H9 (cell line): ENCODE measurements around the gene DOHH. TPM values are rescaled to one million over a fixed set of nuclear protein-coding genes. Genes with fewer than 3 reads are reported as not detected.
A peak's percentile ranks its signal among the peaks of the same experiment; 100 is the strongest.

Source experiments
- DNase-seq: peaks from one replicate; pipeline ENCODE4 v3.0.0-alpha.2; 2017
- H2AFZ ChIP-seq: one replicate; pipeline ENCODE4 v1.6.1; 2013; ENCODE audit warnings: mild to moderate bottlenecking, low read length, control low read depth, moderate library complexity
- H2AK5ac ChIP-seq: 2 replicates; pipeline ENCODE4 v1.6.1; 2013; ENCODE audit warnings: low read length, control low read depth, mixed read lengths; ENCODE audit not compliant: insufficient read length
- H2BK120ac ChIP-seq: one replicate; pipeline ENCODE4 v1.6.1; 2013; ENCODE audit warnings: low read depth, mild to moderate bottlenecking, low read length, control low read depth, inconsistent platforms; ENCODE audit not compliant: poor library complexity, severe bottlenecking
- H2BK12ac ChIP-seq: 2 replicates; pipeline ENCODE4 v1.6.1; 2013; ENCODE audit warnings: low read length, control low read depth, mixed read lengths, low read depth; ENCODE audit not compliant: insufficient read length
- H2BK15ac ChIP-seq: 2 replicates; pipeline ENCODE4 v1.6.1; 2013; ENCODE audit warnings: low read depth, low read length, control low read depth
- H2BK20ac ChIP-seq: one replicate; pipeline ENCODE4 v1.6.1; 2013; ENCODE audit warnings: low read depth, mild to moderate bottlenecking, low read length, control low read depth, inconsistent platforms; ENCODE audit not compliant: poor library complexity, severe bottlenecking
- H2BK5ac ChIP-seq: 2 replicates; pipeline ENCODE4 v1.6.1; 2013; ENCODE audit warnings: low read length, control low read depth, mixed read lengths; ENCODE audit not compliant: insufficient read length
- H3K14ac ChIP-seq: 2 replicates; pipeline ENCODE4 v1.6.1; 2013; ENCODE audit warnings: low read length, control low read depth; ENCODE audit not compliant: insufficient read depth
- H3K18ac ChIP-seq: 2 replicates; pipeline ENCODE4 v1.6.1; 2013; ENCODE audit warnings: low read depth, mild to moderate bottlenecking, mixed read lengths, low read length, control low read depth; ENCODE audit not compliant: insufficient read length
- H3K23ac ChIP-seq: 2 replicates; pipeline ENCODE4 v1.6.1; 2013; ENCODE audit warnings: low read length, control low read depth, mixed read lengths, low read depth; ENCODE audit not compliant: insufficient read length
- H3K23me2 ChIP-seq: 2 replicates; pipeline ENCODE4 v1.6.1; 2013; ENCODE audit warnings: low read depth, mild to moderate bottlenecking, mixed read lengths, low read length, control low read depth; ENCODE audit not compliant: insufficient read length, poor library complexity, severe bottlenecking
- H3K27ac ChIP-seq: 2 replicates; pipeline ENCODE4 v1.5.1; 2013; ENCODE audit warnings: low read length, control low read depth, mixed read lengths, low read depth; ENCODE audit not compliant: insufficient read length
- H3K27me3 ChIP-seq: 2 replicates; pipeline ENCODE4 v1.6.1; 2013; ENCODE audit warnings: low read length, control low read depth, inconsistent platforms; ENCODE audit not compliant: insufficient read depth
- H3K4ac ChIP-seq: 2 replicates; pipeline ENCODE4 v1.6.1; 2013; ENCODE audit warnings: low read depth, mild to moderate bottlenecking, control low read depth, inconsistent platforms, low read length, moderate library complexity
- H3K4me1 ChIP-seq: 2 replicates; pipeline ENCODE4 v1.6.1; 2013; ENCODE audit warnings: low read length, control low read depth, inconsistent platforms; ENCODE audit not compliant: insufficient read depth
- H3K4me2 ChIP-seq: 2 replicates; pipeline ENCODE4 v1.6.1; 2013; ENCODE audit warnings: low read length, control low read depth, mixed read lengths; ENCODE audit not compliant: insufficient read length, insufficient read depth
- H3K56ac ChIP-seq: 2 replicates; pipeline ENCODE4 v1.6.1; 2013; ENCODE audit warnings: low read depth, mild to moderate bottlenecking, mixed read lengths, low read length, control low read depth; ENCODE audit not compliant: insufficient read length
- H3K79me1 ChIP-seq: 2 replicates; pipeline ENCODE4 v1.6.1; 2013; ENCODE audit warnings: low read depth, mild to moderate bottlenecking, moderate library complexity, low read length, control low read depth, inconsistent platforms; ENCODE audit not compliant: insufficient read depth, poor library complexity, severe bottlenecking
- H3K79me2 ChIP-seq: 2 replicates; pipeline ENCODE4 v1.6.1; 2013; ENCODE audit warnings: low read length, control low read depth, inconsistent platforms; ENCODE audit not compliant: insufficient read depth
- H3K9ac ChIP-seq: 2 replicates; pipeline ENCODE4 v1.6.1; 2013; ENCODE audit warnings: low read length, control low read depth, mixed read lengths; ENCODE audit not compliant: insufficient read length; ENCODE audit errors: extremely low read depth
- H3K9me3 ChIP-seq: one replicate; pipeline ENCODE4 v1.6.1; 2013; ENCODE audit warnings: low read depth, low read length, inconsistent platforms; ENCODE audit not compliant: control insufficient read depth
- H3T11ph ChIP-seq: one replicate; pipeline ENCODE4 v1.6.1; 2013; ENCODE audit warnings: mild to moderate bottlenecking, low read length, control low read depth, inconsistent platforms
- H4K20me1 ChIP-seq: one replicate; pipeline ENCODE4 v1.6.1; 2013; ENCODE audit not compliant: control insufficient read depth, insufficient read length, insufficient read depth
- H4K5ac ChIP-seq: 2 replicates; pipeline ENCODE4 v1.6.1; 2013; ENCODE audit warnings: low read depth, mild to moderate bottlenecking, mixed read lengths, low read length, control low read depth; ENCODE audit not compliant: insufficient read length
- H4K8ac ChIP-seq: replicated peaks from 2 replicates; pipeline ENCODE4 v1.6.1; 2013; ENCODE audit warnings: low read length, control low read depth, mixed read lengths, low read depth; ENCODE audit not compliant: insufficient read length
- H4K91ac ChIP-seq: 2 replicates; pipeline ENCODE4 v1.6.1; 2013; ENCODE audit warnings: low read depth, mild to moderate bottlenecking, moderate library complexity, mixed read lengths, low read length, control low read depth; ENCODE audit not compliant: insufficient read length
- H3K27ac Mint-ChIP-seq, 3 experiments: 2 replicates in 2 of 3; 3 replicates in 1 of 3; pipeline ENCODE4 v1.8.0; 2020 to 2021; ENCODE audit warnings: mixed read lengths in 3 of 3, mild to moderate bottlenecking in 1 of 3, moderate library complexity in 1 of 3
- H3K27me3 Mint-ChIP-seq: 2 replicates; pipeline ENCODE4 v1.8.0; 2021; ENCODE audit warnings: low read depth, mild to moderate bottlenecking, moderate library complexity, mixed read lengths
- H3K36me3 Mint-ChIP-seq, 3 experiments: 2 replicates in 2 of 3; 3 replicates in 1 of 3; pipeline ENCODE4 v1.8.0; 2020 to 2021; ENCODE audit warnings: low read depth in 3 of 3, mixed read lengths in 3 of 3; ENCODE audit not compliant: insufficient read depth in 1 of 3
- H3K4me1 Mint-ChIP-seq, 2 experiments: 2 replicates each; pipeline ENCODE4 v1.8.0; 2020; ENCODE audit warnings: mixed read lengths in 2 of 2
- H3K4me3 Mint-ChIP-seq, 2 experiments: 2 replicates in 1 of 2; 3 replicates in 1 of 2; pipeline ENCODE4 v1.8.0; 2020 to 2021; ENCODE audit warnings: mild to moderate bottlenecking in 2 of 2, mixed read lengths in 2 of 2, moderate library complexity in 1 of 2
- H3K9me3 Mint-ChIP-seq, 2 experiments: 2 replicates in 1 of 2; 3 replicates in 1 of 2; pipeline ENCODE4 v1.8.0; 2020; ENCODE audit warnings: mild to moderate bottlenecking in 2 of 2, mixed read lengths in 2 of 2, moderate library complexity in 1 of 2
- WGBS: extraction: QIAGEN DNeasy Blood & Tissue Kit; methylation state at CpG from one replicate; pipeline ENCODE4 v1.1.7; 2013; ENCODE audit warnings: missing lambda C conversion rate, low lambda C conversion rate, mixed read lengths; ENCODE audit not compliant: insufficient read length; ENCODE audit errors: extremely low coverage; 5-methylcytosine and 5-hydroxymethylcytosine counted together
- total RNA-seq: library from RNA; stranded (reverse); gene quantifications from 2 replicates; pipeline ENCODE4 v1.2.1, GENCODE V29; 2021
- TF ChIP-seq, protein P1 (sequence below): fragments of 200-600 bp; sonication (generic); conservative IDR thresholded peaks from 3 replicates; pipeline ENCODE4 v1.8.0; 2021; ENCODE audit warnings: antibody characterized with exemption, mild to moderate bottlenecking

Gene DOHH
- total RNA-seq, 1 experiment from 2014 or later, result 16.5 TPM

GRCh38 chr19:3477951-3478350 lies 22.5 kb downstream of the DOHH start:
- Mint-ChIP-seq H3K27ac (no peak overlapping the region), H3K36me3 (no peaks in the 10 kb centered on the region; a peak in 1 of 7 replicates), H3K27me3 (peaks cover 7% of the 10 kb centered on the region), H3K9me3 (0 out of 5 replicates have a peak, but pooled peaks cover 0 to 8% of the 10 kb centered on the region in 2 experiments), H3K4me3 (peak overlapping the region in 1 of 2 experiments; percentile 69; a peak in 2 of 5 replicates), H3K4me1 (peaks cover 8 to 23% of the 10 kb centered on the region in 2 experiments)
- WGBS, result no CpG with 5 or more reads among the region's 2 CpGs
- H4K91ac ChIP-seq, result no peak overlapping the region
- no peak overlapping the region for H2BK12ac ChIP-seq
- no peak overlapping the region for H3K56ac ChIP-seq
- no peak overlapping the region for H2AFZ ChIP-seq
- no peaks in the 10 kb centered on the region for H4K20me1 ChIP-seq
- no peak for DNase-seq
- H3T11ph ChIP-seq, result no peak overlapping the region
- H3K79me2 ChIP-seq, result no peaks in the 10 kb centered on the region
- no peak overlapping the region for H3K4ac ChIP-seq
- peak overlapping the region; percentile 58 for H3K4me2 ChIP-seq
- no peaks in the 10 kb centered on the region for H3K4me1 ChIP-seq
- no peak overlapping the region for H2BK5ac ChIP-seq
- no peak overlapping the region for H2BK120ac ChIP-seq
- H3K9ac ChIP-seq, result no peak overlapping the region
- H3K9me3 ChIP-seq, result no peaks in the 10 kb centered on the region
- H3K14ac ChIP-seq, result no peak overlapping the region
- H3K27me3 ChIP-seq, result no peaks in the 10 kb centered on the region
- no peak overlapping the region for H2BK15ac ChIP-seq
- no peak overlapping the region for H3K18ac ChIP-seq
- H3K79me1 ChIP-seq, result no peaks in the 10 kb centered on the region
- H3K23me2 ChIP-seq, result peaks cover 4% of the 10 kb centered on the region
- H3K27ac ChIP-seq, result no peak overlapping the region
- H4K5ac ChIP-seq, result no peak overlapping the region
- no peak overlapping the region for H3K23ac ChIP-seq
- no peak overlapping the region for H4K8ac ChIP-seq
- no peak overlapping the region for H2AK5ac ChIP-seq
- no peak overlapping the region for H2BK20ac ChIP-seq
- TF ChIP-seq, protein P1, sequence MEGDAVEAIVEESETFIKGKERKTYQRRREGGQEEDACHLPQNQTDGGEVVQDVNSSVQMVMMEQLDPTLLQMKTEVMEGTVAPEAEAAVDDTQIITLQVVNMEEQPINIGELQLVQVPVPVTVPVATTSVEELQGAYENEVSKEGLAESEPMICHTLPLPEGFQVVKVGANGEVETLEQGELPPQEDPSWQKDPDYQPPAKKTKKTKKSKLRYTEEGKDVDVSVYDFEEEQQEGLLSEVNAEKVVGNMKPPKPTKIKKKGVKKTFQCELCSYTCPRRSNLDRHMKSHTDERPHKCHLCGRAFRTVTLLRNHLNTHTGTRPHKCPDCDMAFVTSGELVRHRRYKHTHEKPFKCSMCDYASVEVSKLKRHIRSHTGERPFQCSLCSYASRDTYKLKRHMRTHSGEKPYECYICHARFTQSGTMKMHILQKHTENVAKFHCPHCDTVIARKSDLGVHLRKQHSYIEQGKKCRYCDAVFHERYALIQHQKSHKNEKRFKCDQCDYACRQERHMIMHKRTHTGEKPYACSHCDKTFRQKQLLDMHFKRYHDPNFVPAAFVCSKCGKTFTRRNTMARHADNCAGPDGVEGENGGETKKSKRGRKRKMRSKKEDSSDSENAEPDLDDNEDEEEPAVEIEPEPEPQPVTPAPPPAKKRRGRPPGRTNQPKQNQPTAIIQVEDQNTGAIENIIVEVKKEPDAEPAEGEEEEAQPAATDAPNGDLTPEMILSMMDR, result no peak
